ENCODE data around the gene TGFB1I1.

Gene TGFB1I1

GRCh38 chr16:31459687-31460581, 12.0 kb upstream of the TGFB1I1 start:
- H3K27ac Mint-ChIP-seq: peak overlapping the region; percentile 96
- peaks cover 17% of the 10 kb centered on the region for H3K36me3 Mint-ChIP-seq (ENCODE audit: low read depth)
- H3K4me3 Mint-ChIP-seq: peak overlapping the region; percentile 87
- no peaks in the 10 kb centered on the region for H3K9me3 Mint-ChIP-seq
- no peaks in the 10 kb centered on the region for H3K27me3 Mint-ChIP-seq (ENCODE audit: low read depth)
- H3K4me1 Mint-ChIP-seq (ENCODE audit: low read depth): peaks cover 34% of the 10 kb centered on the region

DNA sequence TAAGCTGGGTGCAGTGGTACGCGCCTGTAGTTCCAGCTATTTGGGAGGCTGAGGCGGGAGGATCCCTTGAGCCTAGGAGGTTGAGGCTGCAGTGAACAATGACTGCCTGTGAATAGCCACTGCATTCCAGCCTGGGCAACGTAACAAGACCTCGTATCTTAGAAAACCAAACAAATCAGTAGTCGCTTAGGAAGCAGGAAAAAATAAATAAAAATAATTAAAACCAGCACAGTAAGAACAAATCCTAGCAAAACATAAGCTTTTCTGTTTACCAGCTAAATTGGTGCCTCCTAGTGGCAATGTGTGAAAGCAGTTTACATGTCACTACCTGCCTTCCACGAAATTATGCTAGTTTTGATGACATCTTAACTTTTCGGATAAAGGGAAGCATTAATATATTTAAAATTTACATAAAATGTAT, 11.4 kb upstream of the TGFB1I1 start:
- Mint-ChIP-seq H3K27ac (peak overlapping the region; percentile 82), H3K27me3 (ENCODE audit: low read depth) (no peaks in the 10 kb centered on the region), H3K36me3 (ENCODE audit: low read depth) (peaks cover 17% of the 10 kb centered on the region), H3K9me3 (no peaks in the 10 kb centered on the region), H3K4me3 (no peak overlapping the region), H3K4me1 (ENCODE audit: low read depth) (peaks cover 30% of the 10 kb centered on the region)

DNA sequence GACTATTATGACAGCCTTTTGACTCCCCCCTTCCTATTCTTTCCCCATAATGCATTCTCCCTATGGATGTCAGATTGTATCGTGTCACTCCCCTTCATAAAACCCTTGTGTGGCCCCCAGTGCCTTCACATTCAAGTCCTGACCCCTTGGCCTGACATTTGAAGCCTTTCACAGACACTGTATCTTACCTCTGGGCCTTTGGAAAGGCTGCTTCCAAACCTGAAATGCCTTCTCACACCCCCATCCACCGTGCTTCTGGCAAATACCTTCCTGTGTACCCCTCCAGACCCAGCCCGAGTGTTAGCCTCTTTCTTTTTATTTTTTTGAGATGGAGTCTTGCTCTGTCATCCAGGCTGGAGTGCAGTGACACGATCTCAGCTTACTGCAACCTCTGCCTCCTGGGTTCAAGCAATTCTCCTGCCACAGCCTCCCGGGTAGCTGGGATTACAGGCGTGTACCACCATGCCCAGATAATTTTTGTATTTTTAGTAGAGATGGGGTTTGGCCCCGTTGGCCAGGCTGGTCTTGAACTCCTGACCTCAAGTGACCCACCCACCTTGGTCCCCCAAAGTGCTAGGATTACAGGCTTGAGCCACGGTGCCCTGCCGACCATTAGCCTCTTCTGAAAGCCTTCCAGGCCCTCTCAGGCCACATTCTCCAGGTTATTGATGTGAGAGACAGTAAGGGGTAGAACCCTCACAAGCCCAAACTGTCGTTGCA, 10.6 kb upstream of the TGFB1I1 start:
- Mint-ChIP-seq H3K36me3 (ENCODE audit: low read depth) (peaks cover 16% of the 10 kb centered on the region), H3K9me3 (no peaks in the 10 kb centered on the region), H3K27me3 (ENCODE audit: low read depth) (no peaks in the 10 kb centered on the region), H3K27ac (peak overlapping the region; percentile 66), H3K4me3 (no peak overlapping the region), H3K4me1 (ENCODE audit: low read depth) (peaks cover 24% of the 10 kb centered on the region)

DNA sequence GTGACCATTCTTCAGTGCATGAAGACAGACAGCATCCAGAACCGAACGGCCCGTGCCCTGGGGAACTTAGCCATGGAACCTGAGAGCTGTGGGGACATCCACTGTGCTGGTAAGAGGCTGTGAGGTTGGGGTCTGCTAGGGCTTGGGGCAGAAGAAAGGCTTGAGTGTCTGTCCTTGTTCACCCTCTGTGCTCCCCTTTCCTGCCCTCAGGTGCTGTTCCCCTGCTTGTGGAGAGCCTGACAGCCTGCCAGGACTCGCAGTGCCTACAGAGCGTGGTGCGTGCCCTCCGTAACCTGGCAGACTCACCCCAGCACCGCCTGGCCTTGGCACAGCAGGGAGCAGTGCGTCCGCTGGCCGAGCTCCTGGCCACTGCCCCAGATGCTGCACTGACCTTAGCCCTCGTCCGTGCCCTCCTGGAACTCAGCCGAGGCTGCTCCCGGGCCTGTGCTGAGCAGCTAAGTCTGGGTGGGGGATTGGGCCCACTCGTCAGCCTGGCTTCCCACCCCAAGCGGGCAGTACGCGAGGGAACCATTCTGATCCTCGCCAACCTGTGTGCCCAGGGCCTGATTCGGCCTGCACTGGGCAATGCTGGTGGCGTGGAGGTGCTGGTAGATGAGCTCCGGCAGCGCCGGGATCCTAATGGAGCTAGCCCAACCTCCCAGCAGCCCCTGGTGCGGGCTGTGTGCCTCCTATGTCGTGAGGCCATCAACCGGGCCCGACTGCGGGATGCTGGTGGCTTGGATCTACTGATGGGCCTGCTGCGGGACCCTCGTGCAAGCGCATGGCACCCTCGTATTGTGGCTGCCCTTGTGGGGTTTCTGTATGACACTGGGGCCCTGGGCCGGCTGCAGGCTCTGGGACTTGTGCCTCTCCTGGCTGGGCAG, 9.8 kb upstream of the TGFB1I1 start:
- peaks cover 22% of the 10 kb centered on the region for H3K4me1 Mint-ChIP-seq (ENCODE audit: low read depth)
- no peak overlapping the region for H3K27ac Mint-ChIP-seq
- no peaks in the 10 kb centered on the region for H3K27me3 Mint-ChIP-seq (ENCODE audit: low read depth)
- H3K9me3 Mint-ChIP-seq: no peaks in the 10 kb centered on the region
- peaks cover 19% of the 10 kb centered on the region for H3K36me3 Mint-ChIP-seq (ENCODE audit: low read depth)
- H3K4me3 Mint-ChIP-seq: no peak overlapping the region

- H3K4me3 Mint-ChIP-seq: no peak overlapping the region
- H3K27ac Mint-ChIP-seq: no peak overlapping the region
- no peaks in the 10 kb centered on the region for H3K27me3 Mint-ChIP-seq (ENCODE audit: low read depth)
- peaks cover 23% of the 10 kb centered on the region for H3K4me1 Mint-ChIP-seq (ENCODE audit: low read depth)
- no peaks in the 10 kb centered on the region for H3K9me3 Mint-ChIP-seq
- H3K36me3 Mint-ChIP-seq (ENCODE audit: low read depth): peaks cover 22% of the 10 kb centered on the region
Observed at GRCh38 chr16:31464348-31464769, 7.6 kb upstream of the TGFB1I1 start.

DNA sequence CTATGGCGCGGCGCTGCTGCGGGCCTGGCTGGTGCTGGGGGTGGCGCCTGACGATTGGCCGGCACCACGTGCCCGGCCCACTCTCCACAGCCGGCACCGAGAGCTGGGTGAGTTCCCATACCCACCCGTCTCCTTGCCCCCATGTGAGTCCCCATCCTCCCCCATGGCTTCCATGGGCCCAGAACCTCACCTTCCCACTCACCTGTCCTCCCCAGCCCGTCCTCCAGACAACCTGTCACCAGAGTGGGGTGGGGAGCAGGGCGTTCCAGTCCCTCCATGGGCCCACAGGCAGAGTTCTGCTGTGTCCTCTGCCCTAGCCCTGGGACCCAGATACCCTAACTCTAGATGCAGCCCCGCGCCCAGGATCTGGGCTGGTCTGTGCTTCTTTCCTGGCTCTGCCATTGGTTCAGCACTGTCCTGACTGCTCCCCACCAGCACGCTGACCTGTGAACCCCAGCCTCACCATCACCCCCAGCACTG, 7.1 kb upstream of the TGFB1I1 start:
- H3K36me3 Mint-ChIP-seq (ENCODE audit: low read depth): peaks cover 22% of the 10 kb centered on the region
- H3K27ac Mint-ChIP-seq: no peak overlapping the region
- H3K4me3 Mint-ChIP-seq: no peak overlapping the region
- peaks cover 22% of the 10 kb centered on the region for H3K4me1 Mint-ChIP-seq (ENCODE audit: low read depth)
- H3K9me3 Mint-ChIP-seq: no peaks in the 10 kb centered on the region
- no peaks in the 10 kb centered on the region for H3K27me3 Mint-ChIP-seq (ENCODE audit: low read depth)

DNA sequence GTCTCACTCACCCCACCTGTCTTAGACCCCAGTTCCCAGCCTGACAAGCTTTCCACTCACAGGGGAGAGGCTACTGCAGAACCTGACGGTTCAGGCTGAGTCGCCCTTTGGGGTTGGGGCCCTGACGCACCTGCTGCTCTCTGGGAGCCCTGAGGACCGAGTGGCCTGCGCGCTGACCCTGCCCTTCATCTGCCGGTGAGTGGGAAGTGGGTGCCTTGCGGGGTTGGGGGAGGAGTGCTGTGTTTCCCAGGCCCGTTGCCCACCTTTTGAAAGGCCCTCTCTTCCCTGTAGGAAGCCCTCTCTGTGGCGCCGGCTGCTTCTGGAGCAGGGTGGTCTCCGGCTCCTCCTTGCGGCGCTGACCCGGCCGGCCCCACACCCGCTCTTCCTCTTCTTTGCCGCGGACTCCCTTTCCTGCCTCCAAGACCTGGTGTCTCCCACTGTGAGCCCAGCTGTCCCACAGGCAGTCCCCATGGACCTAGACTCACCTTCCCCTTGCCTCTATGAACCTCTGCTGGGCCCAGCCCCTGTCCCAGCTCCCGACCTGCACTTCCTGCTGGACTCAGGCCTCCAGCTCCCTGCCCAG, 6.1 kb upstream of the TGFB1I1 start:
- Mint-ChIP-seq H3K4me3 (no peak overlapping the region), H3K9me3 (no peaks in the 10 kb centered on the region), H3K27ac (no peak overlapping the region)

DNA sequence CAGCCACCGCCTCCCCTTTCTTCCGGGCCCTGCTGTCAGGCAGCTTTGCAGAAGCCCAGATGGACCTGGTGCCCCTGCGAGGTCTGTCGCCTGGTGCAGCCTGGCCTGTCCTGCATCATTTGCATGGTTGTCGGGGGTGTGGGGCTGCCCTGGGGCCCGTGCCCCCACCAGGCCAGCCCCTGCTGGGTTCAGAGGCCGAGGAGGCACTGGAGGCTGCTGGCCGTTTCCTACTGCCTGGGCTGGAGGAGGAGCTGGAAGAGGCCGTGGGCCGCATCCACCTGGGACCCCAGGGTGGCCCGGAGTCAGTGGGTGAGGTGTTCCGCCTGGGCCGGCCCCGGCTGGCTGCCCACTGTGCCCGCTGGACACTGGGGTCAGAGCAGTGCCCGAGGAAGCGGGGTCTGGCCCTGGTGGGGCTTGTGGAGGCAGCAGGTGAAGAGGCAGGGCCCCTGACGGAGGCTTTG, 5.5 kb upstream of the TGFB1I1 start:
- H3K27me3 Mint-ChIP-seq (ENCODE audit: low read depth): peaks cover 11% of the 10 kb centered on the region
- no peak overlapping the region for H3K4me3 Mint-ChIP-seq
- H3K27ac Mint-ChIP-seq: no peak overlapping the region
- H3K36me3 Mint-ChIP-seq (ENCODE audit: low read depth): peaks cover 22% of the 10 kb centered on the region
- H3K4me1 Mint-ChIP-seq (ENCODE audit: low read depth): peaks cover 15% of the 10 kb centered on the region
- no peaks in the 10 kb centered on the region for H3K9me3 Mint-ChIP-seq

More for the DNA sequence above, 6.1 kb upstream of the TGFB1I1 start:
- H3K27me3 Mint-ChIP-seq (ENCODE audit: low read depth): peaks cover 6% of the 10 kb centered on the region
- H3K36me3 Mint-ChIP-seq (ENCODE audit: low read depth): peaks cover 22% of the 10 kb centered on the region
- H3K4me1 Mint-ChIP-seq (ENCODE audit: low read depth): peaks cover 17% of the 10 kb centered on the region

DNA sequence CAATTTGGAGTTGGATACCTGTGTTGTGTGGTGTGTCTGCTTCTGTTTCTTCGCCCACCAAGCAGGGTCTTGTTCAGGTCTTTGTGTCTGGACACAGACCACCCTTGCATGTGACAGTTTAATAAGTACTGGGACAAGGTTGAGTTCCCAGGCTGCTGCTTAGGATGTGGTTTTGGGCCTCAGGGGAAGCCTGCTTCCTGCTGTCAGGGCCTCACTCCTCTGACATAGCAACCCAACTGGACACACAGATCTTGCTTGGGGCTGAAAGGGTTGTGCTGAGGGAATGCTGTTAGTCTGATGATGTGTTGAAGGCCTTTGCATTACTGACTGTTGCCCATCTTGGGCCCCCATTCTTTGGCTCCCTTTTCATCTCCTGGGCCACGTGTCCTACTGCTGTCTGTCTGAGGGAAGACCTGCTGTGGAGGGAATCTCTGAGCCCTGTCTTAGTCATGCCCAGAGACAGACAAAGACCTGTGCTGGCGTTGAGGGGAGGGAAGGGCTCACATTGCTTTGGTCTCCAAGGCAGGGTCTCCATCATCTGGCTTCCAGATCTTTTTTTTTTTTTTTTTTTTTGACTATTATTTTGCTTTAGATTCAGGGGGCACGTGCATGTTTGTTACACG, 4.7 kb upstream of the TGFB1I1 start:
- Mint-ChIP-seq H3K4me3 (no peak overlapping the region), H3K4me1 (ENCODE audit: low read depth) (peaks cover 15% of the 10 kb centered on the region), H3K9me3 (no peaks in the 10 kb centered on the region), H3K27me3 (ENCODE audit: low read depth) (peaks cover 16% of the 10 kb centered on the region), H3K27ac (peak overlapping the region; percentile 2), H3K36me3 (ENCODE audit: low read depth) (peaks cover 22% of the 10 kb centered on the region)

DNA sequence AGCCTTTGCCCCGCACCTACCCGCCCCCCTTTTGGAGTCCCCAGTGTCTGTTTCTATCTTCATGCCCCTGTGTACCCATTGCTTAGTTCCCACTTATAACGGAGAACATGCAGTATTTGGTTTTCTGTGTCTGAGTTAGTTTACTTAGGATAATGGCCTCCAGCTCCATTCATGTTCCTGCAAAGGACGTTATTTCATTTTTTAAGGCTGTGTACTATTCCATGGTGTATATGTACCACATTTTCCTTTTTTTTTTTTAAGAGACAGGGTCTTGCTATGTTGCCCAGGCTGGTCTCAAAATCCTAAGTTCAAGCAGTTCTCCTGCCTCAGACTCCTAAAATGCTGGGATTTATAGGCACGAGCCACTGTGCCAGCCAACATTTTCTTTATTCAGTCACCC, 4.1 kb upstream of the TGFB1I1 start:
- Mint-ChIP-seq H3K4me3 (no peak overlapping the region), H3K4me1 (ENCODE audit: low read depth) (peaks cover 18% of the 10 kb centered on the region), H3K36me3 (ENCODE audit: low read depth) (peaks cover 21% of the 10 kb centered on the region), H3K9me3 (no peaks in the 10 kb centered on the region), H3K27ac (no peak overlapping the region), H3K27me3 (ENCODE audit: low read depth) (peaks cover 22% of the 10 kb centered on the region)

GRCh38 chr16:31470615-31471014, 1.3 kb upstream of the TGFB1I1 start:
- peaks cover 9% of the 10 kb centered on the region for H3K36me3 Mint-ChIP-seq (ENCODE audit: low read depth)
- H3K27ac Mint-ChIP-seq: no peak overlapping the region
- H3K9me3 Mint-ChIP-seq: no peaks in the 10 kb centered on the region
- peaks cover 44% of the 10 kb centered on the region for H3K27me3 Mint-ChIP-seq (ENCODE audit: low read depth)
- no peak overlapping the region for H3K4me3 Mint-ChIP-seq
- H3K4me1 Mint-ChIP-seq (ENCODE audit: low read depth): peaks cover 18% of the 10 kb centered on the region

DNA sequence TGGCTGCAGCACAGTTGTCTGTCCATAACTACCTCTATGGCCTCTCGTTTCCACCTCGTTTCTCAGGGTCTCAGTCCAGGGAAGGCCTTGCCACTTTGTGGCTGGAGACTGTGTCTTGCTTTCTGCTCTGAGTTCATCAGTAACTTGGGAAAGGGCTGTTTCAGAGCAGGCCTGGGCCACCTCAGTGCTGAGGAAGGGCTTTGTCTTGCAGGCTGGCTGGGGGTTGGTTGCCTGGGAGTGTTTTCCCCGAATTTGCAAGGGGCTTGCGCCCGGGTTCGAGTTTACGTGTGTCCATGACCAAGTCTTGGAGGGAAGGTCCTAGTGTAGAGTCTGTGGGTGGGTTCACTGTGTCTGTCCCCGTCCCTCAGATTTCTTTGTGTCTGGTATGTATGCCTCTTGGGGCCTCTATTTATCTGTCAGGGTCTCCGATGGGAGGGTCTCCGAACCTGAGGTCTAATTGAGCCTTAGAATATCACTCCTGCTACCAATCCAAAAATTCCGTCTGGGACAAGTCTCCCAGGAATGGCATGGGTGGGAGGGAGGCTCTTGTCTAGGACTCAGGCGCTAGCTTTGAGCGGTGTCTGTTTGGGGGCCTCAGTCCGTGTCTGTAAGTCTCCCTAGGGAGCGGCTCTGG, 594 bp upstream of the TGFB1I1 start:
- no peaks in the 10 kb centered on the region for H3K9me3 Mint-ChIP-seq
- peaks cover 7% of the 10 kb centered on the region for H3K36me3 Mint-ChIP-seq (ENCODE audit: low read depth)
- peaks cover 48% of the 10 kb centered on the region for H3K27me3 Mint-ChIP-seq (ENCODE audit: low read depth)
- peak overlapping the region; percentile 26 for H3K4me3 Mint-ChIP-seq
- no peak overlapping the region for H3K27ac Mint-ChIP-seq
- peaks cover 22% of the 10 kb centered on the region for H3K4me1 Mint-ChIP-seq (ENCODE audit: low read depth)

DNA sequence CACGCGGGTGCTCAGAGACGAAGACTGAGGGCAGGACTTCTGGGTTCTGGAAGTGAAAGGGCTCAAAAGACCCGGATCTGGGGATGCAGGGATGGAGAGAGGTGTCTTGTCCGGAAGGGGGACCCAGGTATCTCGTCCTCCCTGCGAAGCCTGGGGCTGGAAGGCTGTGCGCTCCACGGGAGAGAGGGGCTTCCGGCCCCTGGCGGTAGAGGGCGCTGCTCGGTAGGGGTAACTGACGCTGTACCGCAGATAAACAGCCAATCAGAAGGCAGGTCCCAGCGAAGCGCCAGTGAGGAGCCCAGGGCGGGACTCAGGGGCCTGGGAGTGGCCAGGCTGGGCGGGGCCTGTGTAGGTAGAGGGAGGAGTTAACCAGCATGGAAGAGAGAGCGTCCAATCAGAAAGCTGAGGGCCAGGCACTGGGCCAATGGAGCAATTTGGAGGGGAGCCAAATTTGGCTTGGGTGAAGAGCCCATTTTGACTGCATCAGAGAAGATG, 804 bp downstream of the TGFB1I1 start:
- Mint-ChIP-seq H3K27ac (no peak overlapping the region), H3K4me3 (peak overlapping the region; percentile 72), H3K9me3 (no peaks in the 10 kb centered on the region), H3K4me1 (ENCODE audit: low read depth) (peaks cover 16% of the 10 kb centered on the region), H3K36me3 (ENCODE audit: low read depth) (no peaks in the 10 kb centered on the region), H3K27me3 (ENCODE audit: low read depth) (peaks cover 53% of the 10 kb centered on the region)

Measured in T-helper 1 cell treated with Interleukin-12 subunit alpha and Interleukin-12 subunit beta and Interleukin-4 antibody, amounts not matched to agents 30 μg/mL and 1 μg/mL, for 36 hours (primary cell).